Measurements from ENCODE around the gene FRMD4A.

- no peak for TF ChIP-seq CTCF (optimal IDR thresholded peaks at IDR 0.05 in 1 of 3, IDR thresholded peaks at IDR 0.05 in 1 of 3, conservative IDR thresholded peaks at IDR 0.05 in 1 of 3; ENCODE audit: extremely low read depth in 1 of 3, insufficient read depth in 2 of 3, low read length in 3 of 3)
- TF ChIP-seq EZH2 (IDR thresholded peaks at IDR 0.05; ENCODE audit: low read length), result no peak
Observed at GRCh38 chr10:13969118-13969791, 361.5 kb downstream of the FRMD4A start.
